Measurements from ENCODE around the gene CAMK4. TPM values are rescaled to one million over a fixed set of nuclear protein-coding genes. Genes with fewer than 3 reads are reported as not detected.

CAMK4 gene
- total and polyA plus RNA-seq, 9 donors = 4.6 to 7.5 (median 6.3) TPM

GRCh38 chr5:111228520-111229220 lies 4.5 kb downstream of the CAMK4 start:
- H3K36me3 ChIP-seq (ENCODE audit: control insufficient read depth, insufficient read depth, low read length) = no peaks in the 10 kb centered on the region
- no CpG with 5 or more reads among the region's 2 CpGs for WGBS (ENCODE audit: insufficient coverage)
- no peaks in the 10 kb centered on the region for H3K9me3 ChIP-seq (replicated peaks; ENCODE audit: control insufficient read depth, low read depth, low read length)
- no peak overlapping the region for H3K27ac ChIP-seq (ENCODE audit: low read length)
- peaks cover 9% of the 10 kb centered on the region for H3K4me1 ChIP-seq (ENCODE audit: control insufficient read depth, insufficient read depth, low read length)
- H3K4me3 ChIP-seq (ENCODE audit: low read length) = no peak overlapping the region
- DNase-seq = peak; percentile 83
- peaks cover 6% of the 10 kb centered on the region for H3K27me3 ChIP-seq (ENCODE audit: control insufficient read depth, insufficient read depth, low read length)

- no CpG with 5 or more reads among the region's 5 CpGs for WGBS (ENCODE audit: insufficient coverage)
- Histone ChIP-seq H3K27ac (ENCODE audit: low read length) (no peak overlapping the region), H3K4me1 (ENCODE audit: control insufficient read depth, insufficient read depth, low read length) (peaks cover 7% of the 10 kb centered on the region), H3K9me3 (replicated peaks; ENCODE audit: control insufficient read depth, low read depth, low read length) (no peaks in the 10 kb centered on the region), H3K4me3 (ENCODE audit: low read length) (no peak overlapping the region), H3K27me3 (ENCODE audit: control insufficient read depth, insufficient read depth, low read length) (peaks cover 6% of the 10 kb centered on the region), H3K36me3 (ENCODE audit: control insufficient read depth, insufficient read depth, low read length) (no peaks in the 10 kb centered on the region)
- DNase-seq = no peak
Measured at GRCh38 chr5:111229221-111229835, 5.1 kb downstream of the CAMK4 start.

- H3K27me3 ChIP-seq (ENCODE audit: control insufficient read depth, insufficient read depth, low read length) = no peaks in the 10 kb centered on the region
- WGBS (ENCODE audit: insufficient coverage) = no CpG with 5 or more reads among the region's 4 CpGs
- H3K4me1 ChIP-seq (ENCODE audit: control insufficient read depth, insufficient read depth, low read length) = no peaks in the 10 kb centered on the region
- no peak for DNase-seq
- no peak overlapping the region for H3K4me3 ChIP-seq (ENCODE audit: low read length)
- no peak overlapping the region for H3K27ac ChIP-seq (ENCODE audit: low read length)
- no peaks in the 10 kb centered on the region for H3K9me3 ChIP-seq (replicated peaks; ENCODE audit: control insufficient read depth, low read depth, low read length)
- no peaks in the 10 kb centered on the region for H3K36me3 ChIP-seq (ENCODE audit: control insufficient read depth, insufficient read depth, low read length)
Measured at GRCh38 chr5:111229871-111230810, 6.0 kb downstream of the CAMK4 start.

GRCh38 chr5:111231119-111231518 lies 6.9 kb downstream of the CAMK4 start:
- H3K36me3 ChIP-seq (ENCODE audit: control insufficient read depth, insufficient read depth, low read length) = no peaks in the 10 kb centered on the region
- no peaks in the 10 kb centered on the region for H3K4me1 ChIP-seq (ENCODE audit: control insufficient read depth, insufficient read depth, low read length)
- no peaks in the 10 kb centered on the region for H3K27me3 ChIP-seq (ENCODE audit: control insufficient read depth, insufficient read depth, low read length)
- H3K27ac ChIP-seq (ENCODE audit: low read length) = no peak overlapping the region
- WGBS (ENCODE audit: insufficient coverage) = no CpG with 5 or more reads among the region's 1 CpG
- H3K9me3 ChIP-seq (replicated peaks; ENCODE audit: control insufficient read depth, low read depth, low read length) = no peaks in the 10 kb centered on the region
- no peak overlapping the region for H3K4me3 ChIP-seq (ENCODE audit: low read length)
- DNase-seq = no peak

DNA sequence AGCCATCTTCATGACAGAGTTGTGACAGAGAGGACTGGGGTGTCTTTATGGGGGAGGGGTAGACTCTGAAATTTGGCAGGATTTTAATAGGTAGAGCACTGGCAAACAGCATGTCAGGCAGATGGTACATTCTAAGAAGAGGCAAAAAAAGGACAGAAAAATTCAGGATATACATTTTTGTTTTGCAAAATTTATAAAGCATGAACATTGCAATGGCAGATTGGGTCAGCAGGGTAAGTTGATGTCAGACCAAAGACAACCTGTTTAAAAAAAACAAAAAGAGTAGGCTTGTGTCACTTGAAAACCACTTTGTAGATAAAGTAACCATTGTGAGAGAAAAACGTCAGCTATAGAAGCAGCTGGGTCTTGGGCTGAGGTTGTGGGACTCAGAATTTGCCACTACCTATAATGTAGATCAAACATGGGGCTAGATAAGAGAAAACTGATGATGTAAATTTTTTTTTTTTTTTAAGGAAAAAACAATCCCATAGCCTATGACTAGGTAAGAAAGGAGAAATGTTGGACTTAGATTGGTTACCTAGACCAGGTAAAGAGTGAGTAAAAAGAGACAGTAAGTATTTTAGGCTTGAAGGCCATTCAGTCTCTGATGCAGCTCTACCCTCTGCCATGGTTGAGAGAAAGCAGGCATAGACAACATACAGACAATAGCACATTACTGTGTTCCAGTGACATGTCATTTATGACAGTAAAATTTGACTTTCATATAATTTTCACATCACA lies 8.3 kb downstream of the CAMK4 start:
- no peaks in the 10 kb centered on the region for H3K27me3 ChIP-seq (ENCODE audit: control insufficient read depth, insufficient read depth, low read length)
- H3K27ac ChIP-seq (ENCODE audit: low read length) = no peak overlapping the region
- no peaks in the 10 kb centered on the region for H3K36me3 ChIP-seq (ENCODE audit: control insufficient read depth, insufficient read depth, low read length)
- H3K4me3 ChIP-seq (ENCODE audit: low read length) = no peak overlapping the region
- no peaks in the 10 kb centered on the region for H3K9me3 ChIP-seq (replicated peaks; ENCODE audit: control insufficient read depth, low read depth, low read length)
- WGBS (ENCODE audit: insufficient coverage) = no CpG with 5 or more reads among the region's 1 CpG
- H3K4me1 ChIP-seq (ENCODE audit: control insufficient read depth, insufficient read depth, low read length) = no peaks in the 10 kb centered on the region
- no peak for DNase-seq

DNA sequence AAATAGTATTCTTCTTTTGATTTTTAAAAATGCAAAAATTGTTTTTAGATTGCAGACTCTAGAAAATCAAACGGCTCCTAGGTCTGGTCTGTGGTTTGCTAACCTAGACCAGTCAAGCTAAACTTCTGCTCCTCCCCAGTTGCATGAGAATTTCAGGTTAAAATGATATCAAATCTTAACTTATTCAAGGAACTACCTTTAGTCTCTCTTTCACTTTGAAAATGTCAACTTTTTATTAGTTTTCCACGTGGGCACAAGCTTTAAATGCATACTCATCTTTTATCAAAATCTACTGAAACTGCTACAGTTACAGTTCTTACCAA lies 8.8 kb downstream of the CAMK4 start:
- no peak for DNase-seq
- Histone ChIP-seq H3K4me3 (ENCODE audit: low read length) (no peak overlapping the region), H3K9me3 (replicated peaks; ENCODE audit: control insufficient read depth, low read depth, low read length) (no peaks in the 10 kb centered on the region), H3K4me1 (ENCODE audit: control insufficient read depth, insufficient read depth, low read length) (no peaks in the 10 kb centered on the region), H3K27me3 (ENCODE audit: control insufficient read depth, insufficient read depth, low read length) (no peaks in the 10 kb centered on the region), H3K36me3 (ENCODE audit: control insufficient read depth, insufficient read depth, low read length) (no peaks in the 10 kb centered on the region), H3K27ac (ENCODE audit: low read length) (no peak overlapping the region)
- WGBS (ENCODE audit: insufficient coverage) = 67% methylated on average over 2 of the region's 2 CpGs

DNA sequence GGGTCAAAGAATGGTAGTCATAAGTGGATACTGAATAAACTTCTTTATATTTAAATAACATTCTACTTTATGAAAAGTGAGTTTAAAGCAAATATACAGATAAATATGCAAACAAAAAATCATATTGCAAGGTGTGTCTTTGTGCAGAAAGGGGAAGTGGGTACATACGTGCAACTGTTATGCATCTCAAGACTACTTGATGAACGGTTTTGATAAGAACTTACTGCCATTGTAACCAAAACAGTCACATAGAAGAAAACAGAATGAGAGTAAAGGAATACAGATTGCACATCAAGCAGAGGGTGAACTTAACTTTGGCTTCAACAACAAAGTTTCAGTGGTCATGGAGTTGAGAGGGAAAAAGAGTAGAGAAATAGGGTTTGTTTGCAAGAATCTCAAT lies 9.9 kb downstream of the CAMK4 start:
- H3K9me3 ChIP-seq (replicated peaks; ENCODE audit: control insufficient read depth, low read depth, low read length) = no peaks in the 10 kb centered on the region
- H3K4me1 ChIP-seq (ENCODE audit: control insufficient read depth, insufficient read depth, low read length) = no peaks in the 10 kb centered on the region
- no peak overlapping the region for H3K27ac ChIP-seq (ENCODE audit: low read length)
- no peak for DNase-seq
- H3K4me3 ChIP-seq (ENCODE audit: low read length) = no peak overlapping the region
- no peaks in the 10 kb centered on the region for H3K36me3 ChIP-seq (ENCODE audit: control insufficient read depth, insufficient read depth, low read length)
- no CpG with 5 or more reads among the region's 2 CpGs for WGBS (ENCODE audit: insufficient coverage)
- no peaks in the 10 kb centered on the region for H3K27me3 ChIP-seq (ENCODE audit: control insufficient read depth, insufficient read depth, low read length)

GRCh38 chr5:111235635-111236034 lies 11.5 kb downstream of the CAMK4 start:
- H3K9me3 ChIP-seq (replicated peaks; ENCODE audit: control insufficient read depth, low read depth, low read length) = no peaks in the 10 kb centered on the region

DNA sequence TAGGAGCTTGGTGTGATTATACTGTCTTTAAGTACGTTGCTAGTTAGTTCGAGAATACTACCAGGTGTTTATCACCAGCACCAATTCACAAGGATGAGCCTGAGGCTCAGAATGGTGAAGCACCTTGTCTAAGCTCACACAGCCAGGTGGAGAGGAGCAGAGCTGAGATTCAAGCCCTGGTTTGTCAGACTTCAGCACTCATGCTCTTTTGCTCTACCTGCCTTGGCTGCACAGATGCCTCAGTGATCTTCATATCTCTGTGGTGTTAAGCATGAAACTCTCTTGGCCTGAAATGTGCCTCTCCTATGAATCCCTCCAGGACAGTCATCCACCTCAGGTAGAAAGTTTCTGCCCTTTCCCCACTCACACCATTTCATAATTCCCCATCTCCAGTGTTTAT lies 12.2 kb downstream of the CAMK4 start:
- WGBS (ENCODE audit: insufficient coverage) = no CpG with 5 or more reads among the region's 2 CpGs
- Histone ChIP-seq H3K27me3 (ENCODE audit: control insufficient read depth, insufficient read depth, low read length) (no peaks in the 10 kb centered on the region), H3K4me1 (ENCODE audit: control insufficient read depth, insufficient read depth, low read length) (no peaks in the 10 kb centered on the region), H3K9me3 (replicated peaks; ENCODE audit: control insufficient read depth, low read depth, low read length) (no peaks in the 10 kb centered on the region), H3K36me3 (ENCODE audit: control insufficient read depth, insufficient read depth, low read length) (no peaks in the 10 kb centered on the region), H3K27ac (ENCODE audit: low read length) (no peak overlapping the region), H3K4me3 (ENCODE audit: low read length) (no peak overlapping the region)
- no peak for DNase-seq

More at GRCh38 chr5:111235635-111236034, 11.5 kb downstream of the CAMK4 start:
- Histone ChIP-seq H3K27ac (ENCODE audit: low read length) (no peak overlapping the region), H3K4me3 (ENCODE audit: low read length) (no peak overlapping the region), H3K27me3 (ENCODE audit: control insufficient read depth, insufficient read depth, low read length) (no peaks in the 10 kb centered on the region), H3K36me3 (ENCODE audit: control insufficient read depth, insufficient read depth, low read length) (no peaks in the 10 kb centered on the region), H3K4me1 (ENCODE audit: control insufficient read depth, insufficient read depth, low read length) (no peaks in the 10 kb centered on the region)
- 85% methylated on average over 5 of the region's 5 CpGs for WGBS (ENCODE audit: insufficient coverage)
- DNase-seq = no peak

- 61% methylated on average over 2 of the region's 4 CpGs for WGBS (ENCODE audit: insufficient coverage)
- H3K27ac ChIP-seq (ENCODE audit: low read length) = no peak overlapping the region
- no peaks in the 10 kb centered on the region for H3K9me3 ChIP-seq (replicated peaks; ENCODE audit: control insufficient read depth, low read depth, low read length)
- no peaks in the 10 kb centered on the region for H3K27me3 ChIP-seq (ENCODE audit: control insufficient read depth, insufficient read depth, low read length)
- no peaks in the 10 kb centered on the region for H3K4me1 ChIP-seq (ENCODE audit: control insufficient read depth, insufficient read depth, low read length)
- no peak overlapping the region for H3K4me3 ChIP-seq (ENCODE audit: low read length)
- no peaks in the 10 kb centered on the region for H3K36me3 ChIP-seq (ENCODE audit: control insufficient read depth, insufficient read depth, low read length)
- no peak for DNase-seq
Measured at GRCh38 chr5:111236995-111237394, 12.8 kb downstream of the CAMK4 start.

Measured in muscle of leg (tissue), 11 donors.